ENCODE data around the gene KPNA1.

GRCh38 chr3:122488262-122488973 is 26.3 kb downstream of the KPNA1 start:
- TF ChIP-seq CTCF (IDR thresholded peaks at IDR 0.05) (no peak), EP300 (IDR thresholded peaks at IDR 0.05; ENCODE audit: low read depth) (no peak), POLR2A (IDR thresholded peaks at IDR 0.05) (no peak), POLR2AphosphoS5 (IDR thresholded peaks at IDR 0.05) (no peak)

Measured in transverse colon (tissue), 4 donors.